Mesendoderm (in vitro differentiated cells): ENCODE measurements around the gene CNTN4.
"Not testable (repeated sequence)": the region's sequence is repeated elsewhere in the genome, so short reads cannot be mapped to it uniquely, and the experiment has no call there.

Source experiments
- DNase-seq: peaks from one replicate; pipeline ENCODE4 v3.0.0; 2013
- H2AK5ac ChIP-seq: 2 replicates; pipeline ENCODE4 v1.6.1; 2013; ENCODE audit warnings: low read length, inconsistent platforms
- H2BK120ac ChIP-seq: 2 replicates; pipeline ENCODE4 v1.6.1; 2013; ENCODE audit warnings: low read depth, mild to moderate bottlenecking, low read length, moderate library complexity, mixed read lengths
- H2BK15ac ChIP-seq: replicated peaks from 2 replicates; pipeline ENCODE4 v1.6.1; 2013; ENCODE audit warnings: low read depth, mild to moderate bottlenecking, moderate library complexity
- H2BK5ac ChIP-seq: 2 replicates; pipeline ENCODE4 v1.6.1; 2013; ENCODE audit warnings: low read length, inconsistent platforms
- H3K18ac ChIP-seq: 2 replicates; pipeline ENCODE4 v1.6.1; 2013; ENCODE audit warnings: mild to moderate bottlenecking, low read length, mixed read lengths
- H3K23ac ChIP-seq: one replicate; pipeline ENCODE4 v1.6.1; 2013; ENCODE audit warnings: low read length
- H3K27ac ChIP-seq: 2 replicates; pipeline ENCODE4 v1.5.1; 2013; ENCODE audit warnings: low read depth, mild to moderate bottlenecking, inconsistent platforms, low read length, moderate library complexity
- H3K27me3 ChIP-seq: 2 replicates; pipeline ENCODE4 v1.6.1; 2013; ENCODE audit warnings: low read length, control low read depth, mild to moderate bottlenecking, inconsistent platforms; ENCODE audit not compliant: insufficient read depth, poor library complexity
- H3K36me3 ChIP-seq: 2 replicates; pipeline ENCODE4 v1.6.1; 2013; ENCODE audit warnings: low read length, inconsistent platforms; ENCODE audit not compliant: control insufficient read depth, insufficient read depth
- H3K4ac ChIP-seq: one replicate; pipeline ENCODE4 v1.6.1; 2013; ENCODE audit warnings: low read depth, mild to moderate bottlenecking, low read length, moderate library complexity
- H3K4me1 ChIP-seq: 2 replicates; pipeline ENCODE4 v1.6.1; 2013; ENCODE audit warnings: low read depth, low read length, inconsistent platforms; ENCODE audit not compliant: control insufficient read depth
- H3K4me2 ChIP-seq: 2 replicates; pipeline ENCODE4 v1.6.1; 2013; ENCODE audit warnings: low read length
- H3K4me3 ChIP-seq: 2 replicates; pipeline ENCODE4 v1.5.1; 2013; ENCODE audit warnings: mild to moderate bottlenecking, low read length
- H3K56ac ChIP-seq: one replicate; pipeline ENCODE4 v1.6.1; 2013; ENCODE audit warnings: low read length
- H3K79me1 ChIP-seq: 2 replicates; pipeline ENCODE4 v1.6.1; 2013; ENCODE audit warnings: low read length, inconsistent platforms
- H3K79me2 ChIP-seq: 2 replicates; pipeline ENCODE4 v1.6.1; 2013; ENCODE audit warnings: mild to moderate bottlenecking, low read length; ENCODE audit not compliant: control insufficient read depth, insufficient read depth
- H3K9ac ChIP-seq: 2 replicates; pipeline ENCODE4 v1.6.1; 2013; ENCODE audit warnings: low read length, inconsistent platforms
- H4K5ac ChIP-seq: one replicate; pipeline ENCODE4 v1.6.1; 2013; ENCODE audit warnings: low read length
- H4K8ac ChIP-seq: one replicate; pipeline ENCODE4 v1.6.1; 2013; ENCODE audit warnings: low read depth, mild to moderate bottlenecking, control low read depth, low read length, moderate library complexity
- WGBS: extraction: QIAGEN DNeasy Blood & Tissue Kit; methylation state at CpG from one replicate; pipeline ENCODE4 v1.1.7; 2013; ENCODE audit warnings: low lambda C conversion rate, missing lambda C conversion rate; ENCODE audit not compliant: insufficient coverage; ENCODE audit errors: extremely low coverage; 5-methylcytosine and 5-hydroxymethylcytosine counted together

The CNTN4 gene

GRCh38 chr3:2992534-2992933 is 893.9 kb downstream of the CNTN4 start:
- Histone ChIP-seq H2BK5ac (no peak overlapping the region), H3K36me3 (no peaks in the 10 kb centered on the region), H3K4me1 (peaks cover 3% of the 10 kb centered on the region), H3K56ac (no peak overlapping the region), H3K4ac (no peak overlapping the region), H3K27ac (no peak overlapping the region), H3K18ac (no peak overlapping the region), H3K79me2 (no peaks in the 10 kb centered on the region), H2BK15ac (no peak overlapping the region), H2AK5ac (no peak overlapping the region), H3K23ac (no peak overlapping the region), H3K79me1 (no peaks in the 10 kb centered on the region), H2BK120ac (no peak overlapping the region), H4K5ac (no peak overlapping the region), H3K9ac (no peak overlapping the region), H4K8ac (no peak overlapping the region), H3K4me3 (no peak overlapping the region), H3K4me2 (no peak overlapping the region), H3K27me3 (no peaks in the 10 kb centered on the region)
- WGBS: no CpG with 5 or more reads among the region's 2 CpGs
- DNase-seq: no peak

DNA sequence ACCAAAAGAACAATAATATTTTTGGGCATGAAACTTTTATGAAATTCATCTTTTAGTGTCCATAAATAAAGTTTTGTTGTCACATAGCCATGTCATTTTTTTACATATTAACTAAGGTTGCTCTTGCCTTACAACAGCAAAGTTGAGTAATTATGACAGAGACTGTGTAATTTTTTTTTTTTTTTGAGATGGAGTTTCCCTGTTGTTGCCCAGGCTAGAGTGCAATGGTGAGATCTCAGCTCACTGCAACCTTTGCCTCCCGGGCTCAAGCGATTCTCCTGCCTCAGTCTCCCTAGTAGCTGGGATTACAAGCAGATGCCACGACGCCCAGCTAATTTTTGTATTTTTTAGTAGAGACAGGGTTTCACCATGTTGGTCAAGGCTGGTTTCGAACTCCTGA is 894.5 kb downstream of the CNTN4 start:
- H3K79me2 ChIP-seq, H3K4me1 ChIP-seq, H3K9ac ChIP-seq, H3K4me2 ChIP-seq, DNase-seq, H2AK5ac ChIP-seq, H4K8ac ChIP-seq, H3K27me3 ChIP-seq, H3K27ac ChIP-seq, H2BK15ac ChIP-seq, H2BK120ac ChIP-seq, H3K36me3 ChIP-seq, H3K4ac ChIP-seq, H3K4me3 ChIP-seq, H3K18ac ChIP-seq, H3K56ac ChIP-seq, H4K5ac ChIP-seq, H3K79me1 ChIP-seq, H2BK5ac ChIP-seq, H3K23ac ChIP-seq: not testable (repeated sequence)
- WGBS: no CpG with 5 or more reads among the region's 5 CpGs

- Histone ChIP-seq H3K56ac (no peak overlapping the region), H3K36me3 (no peaks in the 10 kb centered on the region), H3K79me1 (no peaks in the 10 kb centered on the region), H3K18ac (no peak overlapping the region), H4K8ac (no peak overlapping the region), H3K4me1 (peaks cover 3% of the 10 kb centered on the region), H2BK120ac (no peak overlapping the region), H4K5ac (no peak overlapping the region), H3K4ac (no peak overlapping the region), H3K27ac (no peak overlapping the region), H2BK15ac (no peak overlapping the region), H3K4me3 (no peak overlapping the region), H3K23ac (no peak overlapping the region), H3K27me3 (no peaks in the 10 kb centered on the region), H2AK5ac (no peak overlapping the region), H3K79me2 (no peaks in the 10 kb centered on the region), H3K9ac (no peak overlapping the region), H2BK5ac (no peak overlapping the region), H3K4me2 (no peak overlapping the region)
- no CpG with 5 or more reads among the region's 1 CpG for WGBS
- DNase-seq: no peak
These were observed 895.1 kb downstream of the CNTN4 start for GRCh38 chr3:2993736-2994135.

- Histone ChIP-seq H3K4ac (no peak overlapping the region), H2BK15ac (no peak overlapping the region), H3K79me1 (no peaks in the 10 kb centered on the region), H2BK5ac (no peak overlapping the region), H3K4me2 (no peak overlapping the region), H3K56ac (no peak overlapping the region), H2AK5ac (no peak overlapping the region), H4K5ac (no peak overlapping the region), H3K9ac (no peak overlapping the region), H3K23ac (no peak overlapping the region), H3K4me1 (peaks cover 3% of the 10 kb centered on the region), H3K36me3 (no peaks in the 10 kb centered on the region), H3K18ac (no peak overlapping the region), H3K4me3 (no peak overlapping the region), H3K27me3 (no peaks in the 10 kb centered on the region), H2BK120ac (no peak overlapping the region), H3K79me2 (no peaks in the 10 kb centered on the region), H4K8ac (no peak overlapping the region), H3K27ac (no peak overlapping the region)
- no CpG with 5 or more reads among the region's 5 CpGs for WGBS
- DNase-seq: no peak
These were observed 896.5 kb downstream of the CNTN4 start for GRCh38 chr3:2995195-2995594.

DNA sequence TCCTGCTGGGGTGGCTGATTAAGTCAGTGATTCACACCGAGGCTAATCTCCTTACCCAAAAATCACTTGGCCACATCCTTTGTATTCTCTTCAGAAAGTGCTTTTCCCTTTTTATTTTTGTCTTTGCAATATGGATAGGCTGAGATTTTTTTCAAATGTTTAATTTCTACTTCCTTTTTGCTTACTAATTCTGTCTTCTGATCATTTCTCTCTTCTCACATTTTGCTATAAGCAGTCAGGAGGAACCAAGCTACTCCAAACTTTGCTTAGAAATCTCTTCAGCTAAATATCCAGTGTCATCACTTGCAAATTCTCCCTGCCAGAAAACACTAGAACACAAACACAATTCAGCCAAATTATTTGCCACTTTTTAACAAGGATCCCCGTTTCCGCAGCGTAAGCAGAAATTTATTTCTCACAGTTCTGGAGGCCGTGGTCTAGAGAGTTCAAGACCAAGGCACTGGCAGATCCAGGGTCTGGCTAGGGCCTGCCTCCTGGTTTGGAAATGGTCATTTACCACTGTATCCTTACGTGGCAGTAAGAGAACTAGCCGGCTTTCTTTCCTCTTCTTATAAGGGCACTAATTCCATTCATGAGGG is 906.6 kb downstream of the CNTN4 start:
- H2BK5ac ChIP-seq: no peak overlapping the region
- H3K9ac ChIP-seq: no peak overlapping the region
- no peak overlapping the region for H3K4ac ChIP-seq
- H3K79me1 ChIP-seq: no peaks in the 10 kb centered on the region
- H4K8ac ChIP-seq: no peak overlapping the region
- no peaks in the 10 kb centered on the region for H3K79me2 ChIP-seq
- H3K18ac ChIP-seq: peak overlapping the region; percentile 98
- no peaks in the 10 kb centered on the region for H3K36me3 ChIP-seq
- H2BK15ac ChIP-seq: no peak overlapping the region
- DNase-seq: no peak
- H3K23ac ChIP-seq: no peak overlapping the region
- peaks cover 3% of the 10 kb centered on the region for H3K4me1 ChIP-seq
- H3K27ac ChIP-seq: no peak overlapping the region
- H3K56ac ChIP-seq: no peak overlapping the region
- no peak overlapping the region for H3K4me3 ChIP-seq
- WGBS: no CpG with 5 or more reads among the region's 7 CpGs
- no peak overlapping the region for H4K5ac ChIP-seq
- no peaks in the 10 kb centered on the region for H3K27me3 ChIP-seq
- no peak overlapping the region for H2AK5ac ChIP-seq
- H3K4me2 ChIP-seq: no peak overlapping the region
- H2BK120ac ChIP-seq: no peak overlapping the region

GRCh38 chr3:3013317-3014052 is 914.8 kb downstream of the CNTN4 start:
- no CpG with 5 or more reads among the region's 4 CpGs for WGBS
- Histone ChIP-seq H4K5ac (no peak overlapping the region), H3K4ac (no peak overlapping the region), H3K18ac (no peak overlapping the region), H2AK5ac (no peak overlapping the region), H4K8ac (no peak overlapping the region), H2BK15ac (no peak overlapping the region), H3K4me2 (no peak overlapping the region), H3K56ac (no peak overlapping the region), H3K79me1 (no peaks in the 10 kb centered on the region), H3K27ac (no peak overlapping the region), H3K4me1 (no peaks in the 10 kb centered on the region), H3K9ac (no peak overlapping the region), H3K4me3 (no peak overlapping the region), H2BK5ac (no peak overlapping the region), H3K79me2 (no peaks in the 10 kb centered on the region), H2BK120ac (no peak overlapping the region), H3K27me3 (no peaks in the 10 kb centered on the region), H3K36me3 (no peaks in the 10 kb centered on the region), H3K23ac (no peak overlapping the region)
- no peak for DNase-seq
